Bone marrow (tissue), 2 donors: ENCODE measurements around the gene ARID3A.

Source experiments
- DNase-seq, 2 donors: peaks; one replicate each; lab custom pipeline; 2025; lab: John Stamatoyannopoulos, UW

ARID3A gene

DNA sequence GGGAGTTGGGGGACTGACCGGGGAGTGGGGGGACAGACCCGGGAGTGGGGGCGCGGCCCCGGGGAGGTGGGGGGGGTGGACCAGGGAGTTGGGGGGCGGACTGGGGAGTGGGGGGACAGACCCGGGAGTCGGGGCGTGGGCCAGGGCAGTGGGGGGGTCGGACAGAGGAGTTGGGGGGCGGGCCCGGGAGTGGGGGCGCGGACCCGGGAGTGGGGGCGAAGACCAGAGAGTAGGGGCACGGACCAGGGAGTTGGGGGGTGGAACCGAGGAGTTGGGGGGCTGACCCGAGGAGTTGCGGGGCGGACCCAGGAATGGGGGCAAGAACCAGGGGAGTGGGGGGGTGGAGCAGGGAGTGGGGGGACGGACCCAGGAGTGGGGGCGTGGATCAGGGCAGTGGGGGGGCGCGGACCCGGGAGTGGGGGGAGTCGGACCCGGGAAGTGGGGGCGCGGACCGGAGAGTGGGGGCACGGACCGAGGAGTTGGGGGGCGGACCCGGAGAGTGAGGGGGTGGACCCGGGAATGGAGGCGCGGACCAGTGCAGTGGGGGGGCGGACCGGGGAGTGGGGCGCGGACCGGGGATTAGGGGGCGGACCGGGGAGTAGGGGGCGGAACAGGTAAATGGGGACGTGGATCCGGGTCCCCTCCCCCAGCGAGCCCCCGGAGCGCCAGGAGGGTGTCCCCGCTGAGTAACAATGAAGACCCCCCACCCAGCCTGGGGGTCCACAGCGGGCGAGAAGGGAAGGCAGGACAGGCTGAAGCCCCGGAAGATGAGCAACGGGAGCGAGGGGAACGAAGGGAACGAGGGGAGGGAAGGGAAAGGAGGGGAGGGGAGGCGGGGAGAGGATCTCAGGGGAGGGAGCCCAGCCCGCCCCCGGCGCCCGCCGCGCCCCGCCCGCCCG is 13.4 kb upstream of the ARID3A start:
- no peak for DNase-seq

DNA sequence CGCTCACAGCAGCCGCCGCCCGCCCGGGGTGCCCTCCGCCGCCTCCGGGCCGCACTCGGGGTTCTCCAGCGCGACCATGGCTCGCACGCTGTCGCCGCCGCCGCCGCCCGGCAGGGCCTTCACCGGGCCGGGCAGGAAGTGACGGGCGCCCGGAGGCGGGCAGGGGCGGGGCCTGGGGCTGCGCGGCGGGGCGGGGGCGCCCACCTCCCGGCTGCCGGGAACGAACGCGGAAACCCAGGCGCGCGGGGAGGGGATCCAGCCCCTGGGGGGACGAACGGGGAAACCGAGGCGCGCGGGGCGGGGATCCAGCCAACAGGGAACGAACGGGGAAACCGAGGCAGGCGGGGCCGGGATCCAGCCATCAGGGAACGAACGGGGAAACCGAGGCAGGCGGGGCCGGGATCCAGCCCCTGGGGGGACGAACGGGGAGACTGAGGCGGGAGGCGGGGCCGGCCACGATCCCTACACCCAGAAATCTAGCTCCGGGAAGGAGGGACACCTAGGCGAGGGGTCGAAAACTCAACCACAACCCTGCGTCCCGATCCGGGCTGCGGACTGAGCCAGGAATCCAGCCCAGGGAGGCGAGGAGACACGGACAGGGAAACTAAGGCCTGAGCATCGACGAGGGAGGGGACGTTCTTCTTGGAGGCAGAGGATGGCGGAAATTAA is 12.6 kb upstream of the ARID3A start, which contains the start of gene R3HDM4:
TSS of gene R3HDM4 (minus strand) at position 140 of the 669 bp plus-strand sequence. CDS start at position 78, 62 bp downstream.
- peak in 1 of 2 donors; percentile 55 for DNase-seq

DNA sequence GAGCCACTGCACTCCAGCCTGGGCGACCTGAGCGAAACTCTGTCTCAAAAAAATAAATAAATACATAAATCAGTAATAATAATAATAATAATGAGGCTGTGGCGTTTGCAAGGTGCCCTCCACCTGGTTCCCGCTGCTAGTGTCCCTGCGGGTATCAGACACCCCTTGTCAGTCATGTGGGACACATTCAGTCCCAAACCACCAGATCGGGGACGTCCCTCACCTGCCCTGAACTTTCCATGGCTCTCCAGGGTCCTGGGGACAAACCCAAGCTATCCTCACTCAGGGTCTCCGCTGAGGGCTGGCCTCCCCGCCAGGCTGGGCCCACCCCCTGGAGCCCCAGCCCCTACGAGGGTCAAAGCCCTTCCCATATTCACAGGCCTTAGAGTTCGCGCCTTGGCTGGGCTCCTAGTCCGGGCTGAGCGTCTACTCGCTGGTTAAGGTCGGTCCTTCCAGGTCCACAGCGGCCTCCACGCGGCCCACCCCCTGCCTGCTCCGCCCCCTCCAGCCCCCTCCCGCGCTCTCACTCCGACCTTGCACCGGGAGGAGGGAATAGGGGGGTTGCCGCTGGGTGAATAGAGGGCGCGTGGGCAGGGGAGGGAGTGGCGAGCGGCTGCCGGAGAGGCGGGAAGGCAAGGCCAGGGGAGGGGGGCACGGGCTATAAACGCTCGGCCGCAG is 9.1 kb upstream of the ARID3A start:
- DNase-seq, result no peak

DNA sequence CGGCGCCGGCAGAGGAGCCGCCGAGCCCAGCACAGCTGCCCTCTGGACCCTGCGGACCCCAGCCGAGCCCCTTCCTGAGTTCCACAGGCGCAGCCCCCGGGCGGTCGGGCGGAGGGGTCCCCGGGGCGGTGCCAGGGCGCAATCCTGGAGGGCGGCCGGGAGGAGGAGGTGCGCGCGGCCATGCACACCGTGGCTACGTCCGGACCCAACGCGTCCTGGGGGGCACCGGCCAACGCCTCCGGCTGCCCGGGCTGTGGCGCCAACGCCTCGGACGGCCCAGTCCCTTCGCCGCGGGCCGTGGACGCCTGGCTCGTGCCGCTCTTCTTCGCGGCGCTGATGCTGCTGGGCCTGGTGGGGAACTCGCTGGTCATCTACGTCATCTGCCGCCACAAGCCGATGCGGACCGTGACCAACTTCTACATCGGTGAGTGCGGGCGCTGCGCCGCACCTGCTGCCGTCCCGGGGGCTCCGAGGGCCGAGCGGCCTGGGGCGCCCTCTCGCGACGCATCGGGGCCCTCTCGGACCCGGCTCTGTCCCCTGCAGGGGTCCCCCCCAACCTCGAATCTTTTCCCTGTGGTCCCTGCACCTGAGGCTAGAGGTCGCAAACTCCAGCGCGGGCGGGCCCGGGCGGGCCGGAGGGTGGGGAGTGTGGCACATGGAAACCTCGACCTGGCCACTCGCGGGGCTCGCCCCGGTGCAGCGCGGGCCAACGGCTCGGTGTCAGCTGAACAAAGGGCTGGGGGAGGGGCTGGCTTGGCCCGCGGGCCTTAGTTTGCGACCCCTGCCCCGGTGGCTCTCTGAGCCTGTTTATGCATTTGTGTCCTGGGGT is 8.3 kb upstream of the ARID3A start, which contains the start of gene KISS1R:
TSS of gene KISS1R (plus strand) at position 11 of the 829 bp plus-strand sequence. CDS start at position 181, 170 bp downstream.
- DNase-seq, result peak in 1 of 2 donors; percentile 16

DNA sequence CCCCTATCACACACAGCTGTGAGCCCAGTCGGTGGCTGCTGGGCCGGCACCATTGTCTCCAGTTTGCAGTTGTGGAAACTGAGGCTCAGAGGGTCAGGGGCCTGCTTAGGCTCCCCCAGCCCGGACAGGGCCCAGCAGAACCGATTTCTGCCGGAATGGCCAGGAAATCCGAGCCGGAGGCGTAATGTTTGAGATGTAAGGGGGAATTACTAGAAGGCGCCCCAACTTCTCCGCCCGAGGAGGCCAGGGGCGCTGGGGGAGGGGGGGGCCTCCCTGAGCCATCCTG is 7.7 kb upstream of the ARID3A start:
- DNase-seq, result no peak

DNA sequence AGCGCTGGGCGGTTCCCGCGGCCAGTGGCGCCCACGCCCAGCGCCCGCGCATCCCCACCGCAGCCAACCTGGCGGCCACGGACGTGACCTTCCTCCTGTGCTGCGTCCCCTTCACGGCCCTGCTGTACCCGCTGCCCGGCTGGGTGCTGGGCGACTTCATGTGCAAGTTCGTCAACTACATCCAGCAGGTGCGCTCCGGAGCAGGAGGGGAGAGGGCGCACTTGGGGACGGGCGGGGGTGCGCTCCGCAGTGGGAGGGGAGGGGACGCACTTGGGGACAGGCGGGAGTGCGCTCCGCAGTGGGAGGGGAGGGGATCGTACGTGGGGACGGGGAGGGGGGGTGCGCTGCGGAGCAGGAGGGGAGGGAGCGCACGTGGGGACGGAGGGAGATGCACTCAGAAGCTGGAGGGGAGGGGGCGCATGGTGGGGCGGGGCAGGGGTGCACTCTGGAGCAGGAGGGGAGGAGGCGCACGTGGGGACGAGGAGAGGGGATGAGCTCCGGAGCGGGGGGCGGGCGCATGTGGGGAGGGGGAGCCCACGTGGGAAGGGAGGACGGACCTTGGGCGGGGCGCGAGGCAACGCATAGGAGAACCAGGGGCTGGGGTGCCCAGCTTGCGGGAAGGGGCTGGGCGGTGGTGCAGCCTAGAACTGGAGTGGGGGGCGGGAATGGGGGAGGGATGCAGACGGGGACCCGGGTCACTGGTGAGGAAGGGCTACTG is 7.2 kb upstream of the ARID3A start:
- DNase-seq, result no peak

DNA sequence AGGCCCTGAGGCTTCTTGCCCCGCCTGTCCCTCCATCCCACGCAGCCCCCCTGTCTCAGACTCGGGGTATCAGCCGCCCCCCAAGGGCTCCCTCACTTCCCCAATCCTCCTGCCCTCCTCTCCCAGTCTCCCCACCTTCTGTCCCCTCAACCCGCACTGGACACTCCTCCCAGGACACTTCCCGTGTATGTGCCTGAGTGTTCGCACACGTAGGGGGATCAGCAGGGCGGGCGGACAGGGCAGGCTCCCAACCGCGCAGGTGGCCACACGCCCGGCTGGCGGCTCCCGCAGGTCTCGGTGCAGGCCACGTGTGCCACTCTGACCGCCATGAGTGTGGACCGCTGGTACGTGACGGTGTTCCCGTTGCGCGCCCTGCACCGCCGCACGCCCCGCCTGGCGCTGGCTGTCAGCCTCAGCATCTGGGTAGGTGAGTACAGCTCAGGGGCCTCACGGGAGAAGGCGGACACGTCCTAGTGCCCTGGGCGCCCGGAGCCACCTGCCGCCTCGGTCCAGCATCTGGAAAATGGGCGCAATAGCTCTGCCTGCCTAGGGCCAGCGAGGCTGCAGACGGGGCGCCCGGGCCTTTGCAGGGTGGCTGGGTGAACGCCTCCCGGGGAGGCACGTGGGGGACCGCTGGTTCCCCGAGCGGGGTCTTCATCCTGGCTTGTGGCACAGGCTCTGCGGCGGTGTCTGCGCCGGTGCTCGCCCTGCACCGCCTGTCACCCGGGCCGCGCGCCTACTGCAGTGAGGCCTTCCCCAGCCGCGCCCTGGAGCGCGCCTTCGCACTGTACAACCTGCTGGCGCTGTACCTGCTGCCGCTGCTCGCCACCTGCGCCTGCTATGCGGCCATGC is 6.4 kb upstream of the ARID3A start:
- DNase-seq, result no peak

DNA sequence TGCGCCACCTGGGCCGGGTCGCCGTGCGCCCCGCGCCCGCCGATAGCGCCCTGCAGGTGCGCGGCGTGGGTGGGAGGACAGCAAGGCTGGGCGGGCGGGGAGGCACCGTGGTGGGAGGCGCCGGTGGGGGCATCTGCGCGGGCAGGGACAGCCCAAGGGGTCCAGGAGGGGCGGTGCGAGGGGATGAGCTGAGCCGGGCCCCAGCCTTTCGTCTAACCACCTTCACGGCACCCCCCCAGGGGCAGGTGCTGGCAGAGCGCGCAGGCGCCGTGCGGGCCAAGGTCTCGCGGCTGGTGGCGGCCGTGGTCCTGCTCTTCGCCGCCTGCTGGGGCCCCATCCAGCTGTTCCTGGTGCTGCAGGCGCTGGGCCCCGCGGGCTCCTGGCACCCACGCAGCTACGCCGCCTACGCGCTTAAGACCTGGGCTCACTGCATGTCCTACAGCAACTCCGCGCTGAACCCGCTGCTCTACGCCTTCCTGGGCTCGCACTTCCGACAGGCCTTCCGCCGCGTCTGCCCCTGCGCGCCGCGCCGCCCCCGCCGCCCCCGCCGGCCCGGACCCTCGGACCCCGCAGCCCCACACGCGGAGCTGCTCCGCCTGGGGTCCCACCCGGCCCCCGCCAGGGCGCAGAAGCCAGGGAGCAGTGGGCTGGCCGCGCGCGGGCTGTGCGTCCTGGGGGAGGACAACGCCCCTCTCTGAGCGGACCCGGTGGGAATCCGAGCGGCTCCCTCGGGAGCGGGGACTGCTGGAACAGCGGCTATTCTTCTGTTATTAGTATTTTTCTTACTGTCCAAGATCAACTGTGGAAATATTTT is 5.6 kb upstream of the ARID3A start:
- DNase-seq, result no peak

DNA sequence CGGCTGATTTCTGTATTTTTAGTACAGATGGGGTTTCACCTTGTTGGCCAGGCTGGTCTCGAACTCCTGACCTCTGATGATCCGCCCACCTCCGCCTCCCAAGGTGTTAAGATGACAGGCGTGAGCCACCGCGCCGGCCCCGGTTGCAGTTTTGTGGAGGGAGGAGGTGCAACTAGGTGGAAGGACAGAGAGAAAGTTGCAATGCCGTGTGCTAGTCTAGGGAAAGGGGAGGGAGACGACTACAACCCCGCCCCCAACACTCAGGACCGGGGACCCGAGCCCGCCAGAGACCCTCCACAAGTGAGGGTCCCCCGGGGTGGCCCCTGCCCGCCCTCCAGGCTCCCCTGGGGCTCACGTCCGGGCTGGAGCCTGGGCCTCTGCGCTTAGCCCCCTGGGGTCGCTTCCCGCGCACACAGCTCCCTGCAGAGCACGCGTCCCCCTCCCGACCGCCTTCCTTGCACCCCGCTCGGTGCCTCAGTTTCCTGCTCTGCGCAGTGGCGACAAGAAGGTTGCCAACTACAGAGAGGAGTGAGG is 1.2 kb upstream of the ARID3A start:
- DNase-seq, result no peak

DNA sequence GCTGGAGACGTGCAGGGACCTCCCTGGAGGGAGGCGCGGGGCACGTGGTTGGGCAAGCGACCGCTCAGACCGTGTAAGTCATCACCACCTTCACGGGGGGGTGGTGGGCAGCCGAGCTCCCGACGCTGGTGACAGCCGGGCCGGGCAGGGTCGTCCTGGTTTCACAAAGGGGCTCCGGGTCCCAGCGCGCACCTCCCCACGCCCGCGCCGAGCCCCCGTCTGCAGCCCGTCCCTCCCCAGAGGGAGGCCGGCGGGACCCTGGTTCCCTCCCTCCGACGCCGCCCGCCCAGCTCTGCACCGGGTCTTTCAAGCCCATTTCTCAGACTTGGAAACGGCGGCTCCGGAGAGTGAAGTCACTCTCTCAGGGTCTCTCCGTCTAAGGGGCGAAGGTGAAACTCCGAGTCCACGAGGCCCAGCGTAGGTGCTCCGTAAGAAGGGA is 729 bp upstream of the ARID3A start:
- DNase-seq, result peak in 1 of 2 donors; percentile 35

DNA sequence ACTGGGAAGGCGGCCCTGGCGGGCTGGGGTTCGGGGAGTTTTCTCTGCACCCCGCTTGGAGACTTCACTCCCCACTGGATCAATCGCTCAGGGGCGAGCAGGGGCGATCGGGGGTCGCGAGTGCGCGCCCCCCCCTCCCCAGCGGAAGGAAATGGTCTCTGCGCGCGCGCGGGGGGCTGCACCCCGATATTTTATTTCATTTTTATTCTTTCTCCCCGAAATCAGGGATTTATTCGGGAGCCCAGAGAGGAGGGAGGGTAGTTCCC is 421 bp downstream of the ARID3A start:
- DNase-seq, result no peak

DNA sequence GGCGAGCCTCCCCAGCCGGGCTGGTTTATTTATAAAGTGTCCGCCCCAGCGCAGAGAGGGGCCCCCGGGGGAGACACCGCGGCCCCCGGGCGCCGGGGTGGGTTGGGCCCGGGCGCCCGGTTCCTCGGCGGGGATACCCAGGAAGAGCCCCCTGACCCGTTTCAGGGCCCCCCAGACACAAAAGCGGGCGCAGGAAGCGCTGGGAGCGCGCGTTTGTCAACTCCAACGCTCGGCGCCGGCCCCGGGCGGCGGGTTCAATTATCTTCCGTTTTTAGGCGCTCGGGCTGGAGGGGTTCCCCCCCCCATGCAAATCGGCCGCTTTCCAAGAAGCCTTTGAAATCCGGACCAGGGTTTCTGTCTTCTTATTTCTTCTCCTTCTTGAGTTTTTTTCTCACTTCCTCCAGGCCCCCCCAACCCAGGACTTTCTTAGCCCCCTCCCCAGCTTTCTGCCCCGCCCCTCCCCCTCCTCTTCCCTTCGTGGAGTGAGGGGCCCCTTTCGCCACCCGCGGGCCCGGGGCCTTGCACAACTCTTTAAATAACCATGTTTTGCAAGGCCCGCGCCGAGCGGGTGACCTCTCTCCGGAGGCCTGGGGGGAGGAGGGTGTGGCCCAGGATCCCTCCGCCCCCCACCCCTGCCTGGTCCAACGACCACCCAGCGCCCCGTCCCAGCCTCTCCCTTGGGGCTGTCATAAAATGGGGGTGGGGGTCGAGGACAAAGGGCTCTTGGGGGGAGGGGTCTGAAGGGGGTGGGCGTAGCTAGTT is 935 bp downstream of the ARID3A start:
- peak in 1 of 2 donors; percentile 64 for DNase-seq

DNA sequence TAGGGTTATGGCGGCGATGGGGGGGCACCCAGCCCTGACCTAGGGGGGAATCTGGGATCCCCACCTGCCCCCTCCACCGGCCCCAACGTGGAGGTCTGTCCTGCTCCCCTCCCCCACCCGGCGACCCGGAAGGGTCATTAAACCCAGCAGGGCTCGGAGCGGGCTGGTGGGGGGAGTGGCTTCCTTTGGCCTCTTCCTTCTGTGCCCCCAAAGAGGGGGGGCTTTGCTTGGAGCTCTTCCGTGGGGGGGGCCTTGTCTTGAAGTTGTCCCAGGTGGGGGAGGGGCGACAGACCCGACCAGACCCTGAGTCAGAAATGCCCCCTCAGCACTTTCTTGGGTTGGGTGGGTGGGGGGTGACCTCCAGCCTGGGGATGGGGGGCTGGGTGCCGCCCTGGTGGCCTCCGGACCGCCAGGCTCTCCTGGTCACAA is 1.5 kb downstream of the ARID3A start:
- no peak for DNase-seq

DNA sequence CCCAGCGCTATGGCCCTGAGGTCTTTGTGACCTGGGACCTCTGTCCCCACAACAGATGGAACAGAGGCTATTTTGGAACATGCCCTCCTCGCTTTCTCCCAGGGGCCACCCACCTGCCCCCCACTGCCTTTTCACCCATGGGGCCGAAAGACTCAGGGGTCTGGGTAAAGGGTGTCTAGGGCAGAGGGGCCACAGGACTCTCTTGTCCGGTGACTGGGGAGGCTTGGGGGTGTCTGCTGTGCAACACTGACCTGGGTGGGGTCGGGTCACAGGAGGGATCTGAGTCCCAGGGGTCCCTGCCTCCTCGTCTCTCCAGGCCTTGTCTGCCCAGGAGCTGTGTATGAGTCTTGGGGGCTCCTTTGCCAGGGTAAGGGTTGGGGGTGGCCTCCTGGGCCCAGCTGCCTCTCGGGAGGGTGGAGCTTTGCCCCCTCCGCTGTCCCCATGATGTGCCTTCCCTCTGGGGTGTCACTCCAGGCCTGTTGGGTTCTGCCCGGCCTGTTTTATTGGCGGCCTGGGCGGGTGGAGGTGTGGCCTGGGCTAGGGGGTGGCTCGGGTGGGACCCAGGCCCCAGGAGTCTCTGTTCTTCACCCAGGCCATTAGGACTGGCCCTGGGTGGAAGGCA is 2.1 kb downstream of the ARID3A start:
- DNase-seq, result no peak

DNA sequence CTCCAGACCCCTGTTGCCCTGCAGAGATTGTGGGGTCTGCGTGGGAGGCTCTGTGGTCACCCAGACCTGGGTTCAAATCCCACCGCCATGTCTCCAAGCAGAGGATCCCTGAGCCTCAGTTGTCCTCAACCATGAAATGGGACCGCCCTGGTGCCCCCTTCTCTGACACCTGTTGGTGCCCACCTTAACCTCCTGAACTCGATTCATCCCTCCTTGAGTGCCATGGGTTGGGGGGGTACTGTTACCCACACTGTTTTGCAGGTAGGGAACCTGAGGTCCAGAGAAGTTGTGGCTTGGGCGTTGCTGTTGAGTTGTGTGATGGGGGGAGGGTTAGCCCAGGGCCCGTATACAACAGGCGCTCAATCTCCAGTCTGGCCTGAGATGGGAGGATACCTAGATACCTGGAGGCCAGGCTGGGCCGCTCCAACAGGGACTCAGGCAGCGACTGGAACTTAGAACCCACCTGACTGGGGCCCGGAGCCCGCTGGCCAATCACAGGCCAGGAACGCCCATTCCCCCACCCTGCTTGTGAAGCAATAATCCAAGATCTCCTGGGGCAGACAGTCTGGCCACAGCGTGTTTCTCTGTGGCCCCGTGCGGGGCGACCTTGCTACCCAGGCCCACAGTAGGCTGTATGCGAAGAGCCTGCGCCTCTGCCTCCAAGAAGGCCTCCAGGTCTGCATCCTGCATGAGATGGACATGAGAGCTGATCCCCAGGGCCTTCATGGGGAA is 2.8 kb downstream of the ARID3A start:
- no peak for DNase-seq

DNA sequence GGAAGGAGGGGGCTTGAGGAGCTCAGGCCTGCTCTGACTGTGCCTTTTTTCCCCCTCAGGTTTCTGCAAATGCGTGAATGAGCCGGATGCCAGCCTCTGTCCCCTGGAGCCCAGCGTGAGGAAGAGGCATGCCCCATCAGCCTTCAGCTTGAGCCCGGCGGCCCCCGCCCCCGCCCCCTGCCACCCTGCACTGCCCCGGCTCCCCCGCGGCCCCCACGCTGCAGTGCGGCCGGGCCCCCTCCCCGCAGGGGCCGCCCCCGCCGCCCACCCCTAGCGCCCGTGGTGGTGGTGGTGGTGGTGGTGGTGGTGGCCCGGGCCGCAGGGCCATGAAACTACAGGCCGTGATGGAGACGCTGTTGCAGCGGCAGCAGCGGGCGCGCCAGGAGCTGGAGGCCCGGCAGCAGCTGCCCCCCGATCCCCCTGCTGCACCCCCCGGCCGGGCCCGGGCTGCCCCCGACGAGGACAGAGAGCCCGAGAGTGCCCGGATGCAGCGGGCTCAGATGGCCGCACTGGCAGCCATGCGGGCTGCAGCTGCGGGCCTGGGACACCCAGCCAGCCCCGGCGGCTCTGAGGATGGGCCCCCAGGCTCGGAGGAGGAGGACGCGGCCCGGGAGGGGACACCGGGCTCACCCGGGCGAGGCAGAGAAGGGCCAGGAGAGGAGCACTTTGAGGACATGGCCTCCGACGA is 3.5 kb downstream of the ARID3A start:
- no peak for DNase-seq

DNA sequence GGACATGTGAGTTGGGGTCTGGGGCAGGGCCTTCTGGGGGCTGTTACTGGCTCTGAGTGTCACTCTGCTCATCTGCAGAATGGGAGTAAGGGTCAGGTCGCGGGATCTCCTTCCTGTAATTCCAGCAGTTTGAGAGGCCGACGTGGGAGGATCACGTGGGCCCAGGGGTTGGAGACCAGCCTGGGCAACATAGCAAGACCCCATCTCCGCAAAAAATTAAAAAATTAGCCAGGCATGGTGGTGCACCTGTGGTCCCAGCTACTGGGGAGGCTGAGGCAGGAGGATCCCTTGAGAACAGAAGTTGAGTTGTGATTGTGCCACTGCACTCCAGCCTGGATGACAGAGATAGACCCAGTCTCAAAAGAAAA is 4.0 kb downstream of the ARID3A start:
- no peak for DNase-seq
